ENCODE data around the gene CST3.

- TF ChIP-seq, protein P1, sequence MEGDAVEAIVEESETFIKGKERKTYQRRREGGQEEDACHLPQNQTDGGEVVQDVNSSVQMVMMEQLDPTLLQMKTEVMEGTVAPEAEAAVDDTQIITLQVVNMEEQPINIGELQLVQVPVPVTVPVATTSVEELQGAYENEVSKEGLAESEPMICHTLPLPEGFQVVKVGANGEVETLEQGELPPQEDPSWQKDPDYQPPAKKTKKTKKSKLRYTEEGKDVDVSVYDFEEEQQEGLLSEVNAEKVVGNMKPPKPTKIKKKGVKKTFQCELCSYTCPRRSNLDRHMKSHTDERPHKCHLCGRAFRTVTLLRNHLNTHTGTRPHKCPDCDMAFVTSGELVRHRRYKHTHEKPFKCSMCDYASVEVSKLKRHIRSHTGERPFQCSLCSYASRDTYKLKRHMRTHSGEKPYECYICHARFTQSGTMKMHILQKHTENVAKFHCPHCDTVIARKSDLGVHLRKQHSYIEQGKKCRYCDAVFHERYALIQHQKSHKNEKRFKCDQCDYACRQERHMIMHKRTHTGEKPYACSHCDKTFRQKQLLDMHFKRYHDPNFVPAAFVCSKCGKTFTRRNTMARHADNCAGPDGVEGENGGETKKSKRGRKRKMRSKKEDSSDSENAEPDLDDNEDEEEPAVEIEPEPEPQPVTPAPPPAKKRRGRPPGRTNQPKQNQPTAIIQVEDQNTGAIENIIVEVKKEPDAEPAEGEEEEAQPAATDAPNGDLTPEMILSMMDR (IDR thresholded peaks at IDR 0.05 in 2 of 3, conservative IDR thresholded peaks at IDR 0.05 in 1 of 3; ENCODE audit: borderline replicate concordance in 1 of 3, insufficient read depth in 1 of 3, low read depth in 2 of 3, low read length in 2 of 3): no peak
- TF ChIP-seq POLR2AphosphoS5 (IDR thresholded peaks at IDR 0.05; ENCODE audit: low read depth, low read length): no peak
Measured at GRCh38 chr20:23629542-23630391, 8.0 kb downstream of the CST3 start.

Data from HCT116 (cell line).